Adipose tissue (tissue), 3 donors: ENCODE measurements around the gene SEMA5A. TPM values are rescaled to one million over a fixed set of nuclear protein-coding genes. Genes with fewer than 3 reads are reported as not detected.

Experiments
- H3K27ac ChIP-seq: one replicate; pipeline ENCODE4 v1.5.1; 2013; ENCODE audit warnings: low read depth, low read length
- WGBS, 3 donors: extraction: QIAGEN DNeasy Blood & Tissue Kit; methylation state at CpG; one replicate each; pipeline ENCODE4 v1.1.7; 2013; 5-methylcytosine and 5-hydroxymethylcytosine counted together
- polyA plus RNA-seq, 3 donors: library from polyadenylated mRNA; stranded (reverse); fragments of 200-250 nt; gene quantifications; one replicate each; pipeline ENCODE4 v1.2.3, GENCODE V29; 2013
- donor health status: healthy with polysubstance abuse.
- donor health status: Bipolar disorder and iron deficiency.
- donor health status: healthy.

The SEMA5A gene
- 1 to 10 TPM in 2 of 3 donors, under 1 TPM in 1; 0.70 to 1.5 (median 1.2) TPM for polyA plus RNA-seq

- H3K27ac ChIP-seq = no peak within 1 kb of the TSS
- WGBS, 3 donors = 1 to 4% (median 3%) methylated on average over 38 to 75 of the region's 84 CpGs
These were observed at the start of gene SEMA5A for GRCh38 chr5:9545992-9546851. Gene SEMA5A (minus strand): TSS chr5:9546075. CDS start chr5:9379946, 166,129 bp downstream.

GRCh38 chr5:9594913-9595312 is 49.0 kb upstream of the SEMA5A start:
- no peak overlapping the region for H3K27ac ChIP-seq

- H3K27ac ChIP-seq = no peak overlapping the region
- 73 to 78% (median 75%) methylated on average over 7 of the region's 7 CpGs for WGBS, 3 donors
These were observed 43.4 kb upstream of the SEMA5A start for GRCh38 chr5:9589049-9589835.

- H3K27ac ChIP-seq = no peak overlapping the region
- WGBS, 3 donors = 57 to 80% (median 70%) methylated on average over 6 of the region's 6 CpGs
These were observed 42.4 kb upstream of the SEMA5A start for GRCh38 chr5:9588254-9588653.

- H3K27ac ChIP-seq = no peak overlapping the region
These were observed 41.3 kb upstream of the SEMA5A start for GRCh38 chr5:9587135-9587534.

GRCh38 chr5:9582406-9582805 is 36.5 kb upstream of the SEMA5A start:
- H3K27ac ChIP-seq = no peak overlapping the region
- 50 to 75% (median 71%) methylated on average over 2 of the region's 2 CpGs for WGBS, 3 donors

- 85 to 87% (median 87%) methylated on average over 6 of the region's 6 CpGs for WGBS, 3 donors
- H3K27ac ChIP-seq = no peak overlapping the region
These were observed 27.9 kb upstream of the SEMA5A start for GRCh38 chr5:9573796-9574195.

- 84 to 92% (median 89%) methylated on average over 8 of the region's 8 CpGs for WGBS, 3 donors
- no peak overlapping the region for H3K27ac ChIP-seq
These were observed 26.4 kb upstream of the SEMA5A start for GRCh38 chr5:9572246-9572645.

GRCh38 chr5:9570876-9571275 is 25.0 kb upstream of the SEMA5A start:
- 78 to 84% (median 84%) methylated on average over 6 of the region's 6 CpGs for WGBS, 3 donors

GRCh38 chr5:9567039-9567438 is 21.2 kb upstream of the SEMA5A start:
- no peak overlapping the region for H3K27ac ChIP-seq

More at GRCh38 chr5:9570876-9571275, 25.0 kb upstream of the SEMA5A start:
- no peak overlapping the region for H3K27ac ChIP-seq

- no peak overlapping the region for H3K27ac ChIP-seq
- WGBS, 3 donors = 75 to 82% (median 77%) methylated on average over 4 of the region's 4 CpGs
These were observed 18.9 kb upstream of the SEMA5A start for GRCh38 chr5:9564752-9565151.

GRCh38 chr5:9562141-9562540 is 16.3 kb upstream of the SEMA5A start:
- WGBS, 3 donors = 63 to 78% (median 69%) methylated on average over 7 of the region's 7 CpGs

GRCh38 chr5:9559965-9560364 is 14.1 kb upstream of the SEMA5A start:
- H3K27ac ChIP-seq = no peak overlapping the region
- WGBS, 3 donors = 63 to 77% (median 65%) methylated on average over 3 of the region's 3 CpGs

More at GRCh38 chr5:9562141-9562540, 16.3 kb upstream of the SEMA5A start:
- H3K27ac ChIP-seq = no peak overlapping the region

- WGBS, 3 donors = 53 to 67% (median 65%) methylated on average over 5 of the region's 5 CpGs
- H3K27ac ChIP-seq = no peak overlapping the region
These were observed 12.6 kb upstream of the SEMA5A start for GRCh38 chr5:9558319-9558965.

- 68 to 73% (median 70%) methylated on average over 2 of the region's 2 CpGs for WGBS, 3 donors
- H3K27ac ChIP-seq = no peak overlapping the region
These were observed 11.8 kb upstream of the SEMA5A start for GRCh38 chr5:9557696-9558095.

- H3K27ac ChIP-seq = no peak overlapping the region
- WGBS, 3 donors = 92 to 95% (median 93%) methylated on average over 4 of the region's 4 CpGs
These were observed 10.1 kb upstream of the SEMA5A start for GRCh38 chr5:9555961-9556360.

GRCh38 chr5:9554122-9554521 is 8.2 kb upstream of the SEMA5A start:
- 73 to 90% (median 89%) methylated on average over 5 of the region's 5 CpGs for WGBS, 3 donors
- no peak overlapping the region for H3K27ac ChIP-seq

- 91 to 95% (median 92%) methylated on average over 4 of the region's 4 CpGs for WGBS, 3 donors
- H3K27ac ChIP-seq = no peak overlapping the region
These were observed 7.7 kb upstream of the SEMA5A start for GRCh38 chr5:9553561-9553960.
